Measurements from ENCODE around the gene IMPDH2.

GRCh38 chr3:49034650-49035049 is 5.5 kb upstream of the IMPDH2 start:
- TF ChIP-seq REST (IDR thresholded peaks at IDR 0.05; ENCODE audit: insufficient replicate concordance, low read depth) (no peak), POLR2AphosphoS5 (IDR thresholded peaks at IDR 0.05; ENCODE audit: low read depth) (no peak)

Measured in HL-60 (cell line).